Peyer's patch (tissue), 4 donors: ENCODE results near the gene OGA.

Experiments
- CTCF ChIP-seq, 6 experiments: fragments of 450-650 bp in 4 of 6; fragments of 200-600 bp in 2 of 6; sonication (generic) in 1 of 6; IDR thresholded peaks; one replicate each; pipeline ENCODE4 v1.5.1; 2017 to 2019; ENCODE audit warnings: antibody characterized with exemption in 6 of 6, mild to moderate bottlenecking in 3 of 6, moderate library complexity in 1 of 6
- POLR2A ChIP-seq, 2 donors: fragments of 450-650 bp; IDR thresholded peaks; one replicate each; pipeline ENCODE4 v1.5.1; 2017; ENCODE audit warnings: antibody characterized with exemption in 2 of 2, mild to moderate bottlenecking in 2 of 2, moderate library complexity in 2 of 2

DNA sequence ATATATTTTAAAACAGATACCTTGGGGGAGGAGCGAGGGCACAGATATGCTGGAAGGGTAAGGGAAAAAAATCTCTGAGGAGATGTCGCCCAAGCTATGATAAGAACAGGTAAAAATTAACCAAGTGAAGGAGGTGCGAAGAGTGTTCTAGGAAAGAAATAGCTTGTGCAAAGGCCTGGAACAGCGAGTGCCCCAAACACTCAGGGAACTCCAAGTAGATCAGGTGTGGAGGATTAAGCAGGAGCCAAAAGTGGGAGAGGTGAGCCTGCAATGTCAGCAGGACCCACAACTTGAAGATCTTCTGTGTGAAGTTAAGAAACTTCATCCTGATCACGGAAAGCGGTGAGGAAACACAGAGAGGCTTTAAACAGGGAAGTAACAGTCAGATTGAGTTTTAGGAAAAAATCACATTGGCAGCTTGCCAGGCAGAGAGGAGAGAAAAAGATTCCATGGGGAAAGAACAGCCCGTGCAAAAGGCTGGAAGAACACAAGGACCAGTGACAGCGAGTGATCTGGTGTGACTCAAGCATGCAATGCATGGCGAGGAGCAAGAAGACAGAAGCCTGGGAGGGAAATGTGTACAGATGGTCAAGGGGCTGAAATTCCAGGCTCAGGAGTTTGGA lies 73.1 kb downstream of the OGA start:
- no peak for TF ChIP-seq CTCF (IDR thresholded peaks at IDR 0.05)
- TF ChIP-seq POLR2A (IDR thresholded peaks at IDR 0.05): no peak
